CD4-positive, alpha-beta T cell treated with Interleukin-4 for 4 hours (primary cell): Measurements from ENCODE around the gene WWC2.
A peak's percentile ranks its signal among the peaks of the same experiment; 100 is the strongest.

ENCODE experiments used
- DNase-seq: peaks from one replicate; pipeline ENCODE4 v3.0.0-alpha.2; 2020

The WWC2 gene

GRCh38 chr4:183335369-183335940, 236.4 kb downstream of the WWC2 start:
- no peak for DNase-seq

- no peak for DNase-seq
Observed at GRCh38 chr4:183337349-183337748, 238.3 kb downstream of the WWC2 start.

- no peak for DNase-seq
Observed at GRCh38 chr4:183337833-183338232, 238.8 kb downstream of the WWC2 start.

- DNase-seq, result no peak
Observed at GRCh38 chr4:183342541-183343533, 243.8 kb downstream of the WWC2 start.

- no peak for DNase-seq
Observed at GRCh38 chr4:183343730-183344129, 244.7 kb downstream of the WWC2 start.

- DNase-seq, result no peak
Observed at GRCh38 chr4:183344523-183345255, 245.6 kb downstream of the WWC2 start.

- DNase-seq, result no peak
Observed at GRCh38 chr4:183345261-183345660, 246.2 kb downstream of the WWC2 start.

- no peak for DNase-seq
Observed at GRCh38 chr4:183347146-183347545, 248.1 kb downstream of the WWC2 start.

- no peak for DNase-seq
Observed at GRCh38 chr4:183347566-183347965, 248.5 kb downstream of the WWC2 start.

- DNase-seq, result no peak
Observed at GRCh38 chr4:183348136-183348535, 249.1 kb downstream of the WWC2 start.

- DNase-seq, result peak; percentile 1
Observed at GRCh38 chr4:183348706-183349659, 249.9 kb downstream of the WWC2 start.

GRCh38 chr4:183349673-183350072, 250.6 kb downstream of the WWC2 start:
- DNase-seq, result no peak

- DNase-seq, result no peak
Observed at GRCh38 chr4:183350317-183351071, 251.4 kb downstream of the WWC2 start.

GRCh38 chr4:183352546-183352945, 253.5 kb downstream of the WWC2 start:
- DNase-seq, result no peak

GRCh38 chr4:183353557-183353956, 254.5 kb downstream of the WWC2 start:
- DNase-seq, result no peak

GRCh38 chr4:183354219-183354618, 255.2 kb downstream of the WWC2 start:
- no peak for DNase-seq

GRCh38 chr4:183355405-183355804, 256.3 kb downstream of the WWC2 start:
- no peak for DNase-seq

GRCh38 chr4:183356173-183356830, 257.2 kb downstream of the WWC2 start:
- DNase-seq, result no peak

- no peak for DNase-seq
Observed at GRCh38 chr4:183356931-183357675, 258.0 kb downstream of the WWC2 start.

- DNase-seq, result no peak
Observed at GRCh38 chr4:183358215-183358755, 259.2 kb downstream of the WWC2 start.
